HepG2 (cell line): ENCODE data around the gene ERICH3.

ENCODE experiments used
- FOXA3 ChIP-seq: IDR thresholded peaks from 2 replicates; pipeline ENCODE4 v1.6.1; 2016; ENCODE audit warnings: missing genetic modification reagents, missing compliant biosample characterization
- POLR2AphosphoS2 ChIP-seq: IDR thresholded peaks from 2 replicates; pipeline ENCODE4 v1.6.1; 2011; ENCODE audit warnings: low read depth, low read length, improper control_type of control experiment
- PRDM4 ChIP-seq: sonication (generic); formaldehyde crosslinking; IDR thresholded peaks from 2 replicates; pipeline ENCODE4 v1.9.0; 2021; ENCODE audit warnings: missing genetic modification reagents, borderline replicate concordance
- SETDB1 ChIP-seq: sonication (generic); formaldehyde crosslinking; IDR thresholded peaks from 2 replicates; pipeline ENCODE4 v1.5.1; 2020; ENCODE audit warnings: missing genetic modification reagents, mild to moderate bottlenecking, borderline replicate concordance
- SNRNP70 ChIP-seq: fragments of 200-400 bp; formaldehyde crosslinking; IDR thresholded peaks from 2 replicates; pipeline ENCODE4 v1.6.1; 2017; ENCODE audit warnings: mild to moderate bottlenecking, low read depth, low read length, moderate library complexity
- SRSF9 ChIP-seq: fragments of 200-400 bp; formaldehyde crosslinking; IDR thresholded peaks from 2 replicates; pipeline ENCODE4 v1.6.1; 2018; ENCODE audit warnings: borderline replicate concordance, mild to moderate bottlenecking, low read depth, low read length; ENCODE audit not compliant: insufficient read depth, poor library complexity, severe bottlenecking
- YY1 ChIP-seq: IDR thresholded peaks from 2 replicates; pipeline ENCODE4 v1.6.1; 2011; ENCODE audit warnings: low read length, low read depth, moderate library complexity, mild to moderate bottlenecking; ENCODE audit not compliant: insufficient read depth, insufficient replicate concordance
- ZBTB44 ChIP-seq: sonication (generic); formaldehyde crosslinking; IDR thresholded peaks from 2 replicates; pipeline ENCODE4 v1.4.0; 2020; ENCODE audit warnings: missing genetic modification reagents
- ZNF556 ChIP-seq: sonication (generic); formaldehyde crosslinking; IDR thresholded peaks from 2 replicates; pipeline ENCODE4 v1.4.0; 2020; ENCODE audit warnings: mild to moderate bottlenecking, missing genetic modification reagents, borderline replicate concordance

- TF ChIP-seq PRDM4 (CRISPR knock-in tag) (no peak), FOXA3 (CRISPR knock-in tag) (no peak), ZNF556 (CRISPR knock-in tag) (no peak), SETDB1 (CRISPR knock-in tag) (no peak), POLR2AphosphoS2 (no peak), SNRNP70 (no peak), ZBTB44 (CRISPR knock-in tag) (no peak), YY1 (no peak), SRSF9 (no peak)
These were observed 76.9 kb downstream of the ERICH3 start for GRCh38 chr1:74596717-74597116.
